H1 (cell line): ENCODE measurements around the gene CALM3. TPM values are rescaled to one million over a fixed set of nuclear protein-coding genes. Genes with fewer than 3 reads are reported as not detected.

Experiments
- CEBPB ChIP-seq: IDR thresholded peaks from 2 replicates; pipeline ENCODE4 v1.6.1; 2012; ENCODE audit warnings: low read depth, low read length
- CREB1 ChIP-seq: IDR thresholded peaks from 2 replicates; pipeline ENCODE4 v1.6.1; 2012; ENCODE audit warnings: inconsistent platforms
- CTCF ChIP-seq, 3 experiments: IDR thresholded peaks; 1 replicate in 2 of 3; 2 replicates in 1 of 3; pipeline versions ENCODE4 v1.5.1 to v1.6.1; 2011; ENCODE audit warnings: low read length in 3 of 3, mild to moderate bottlenecking in 3 of 3, inconsistent platforms in 2 of 3, low read depth in 1 of 3, moderate library complexity in 1 of 3; ENCODE audit not compliant: insufficient read depth in 1 of 3; ENCODE audit errors: control extremely low read depth in 1 of 3
- FOSL1 ChIP-seq: IDR thresholded peaks from 2 replicates; pipeline ENCODE4 v1.6.1; 2011; ENCODE audit warnings: mild to moderate bottlenecking, low read depth, low read length, moderate library complexity; ENCODE audit not compliant: insufficient read depth
- GTF2F1 ChIP-seq: IDR thresholded peaks from 2 replicates; pipeline ENCODE4 v1.6.1; 2012; ENCODE audit warnings: low read depth, low read length, improper control_type of control experiment, borderline replicate concordance
- JUN ChIP-seq: IDR thresholded peaks from 2 replicates; pipeline ENCODE4 v1.6.1; 2011; ENCODE audit warnings: low read depth, mild to moderate bottlenecking, improper control_type of control experiment, low read length
- KDM1A ChIP-seq: fragments of 200-600, 300-600 bp; sonication (generic); IDR thresholded peaks from 2 replicates; pipeline ENCODE4 v1.7.1; 2016; ENCODE audit warnings: mild to moderate bottlenecking, low read length, borderline replicate concordance
- KDM4A ChIP-seq: IDR thresholded peaks from one replicate; pipeline ENCODE4 v1.7.1; 2012; ENCODE audit warnings: low read depth, mild to moderate bottlenecking, moderate library complexity, low read length, inconsistent platforms; ENCODE audit not compliant: severe bottlenecking
- MAX ChIP-seq: IDR thresholded peaks from 2 replicates; pipeline ENCODE4 v1.6.1; 2012; ENCODE audit warnings: inconsistent platforms
- NANOG ChIP-seq: IDR thresholded peaks from 2 replicates; pipeline ENCODE4 v1.6.1; 2011; ENCODE audit warnings: low read length, low read depth, mild to moderate bottlenecking, inconsistent platforms; ENCODE audit not compliant: insufficient read depth, poor library complexity, severe bottlenecking
- POLR2A ChIP-seq, 2 experiments: IDR thresholded peaks; 1 replicate in 1 of 2; 2 replicates in 1 of 2; pipeline ENCODE4 v1.6.1; 2011; ENCODE audit warnings: low read depth in 2 of 2, low read length in 2 of 2, mild to moderate bottlenecking in 2 of 2; ENCODE audit errors: control extremely low read depth in 1 of 2
- RAD21 ChIP-seq, 2 experiments: IDR thresholded peaks in 1 of 2; conservative IDR thresholded peaks in 1 of 2; 2 replicates each; pipeline ENCODE4 v1.6.1; 2011; ENCODE audit warnings: low read depth in 2 of 2, low read length in 2 of 2, improper control_type of control experiment in 1 of 2, inconsistent platforms in 1 of 2, mild to moderate bottlenecking in 1 of 2, moderate library complexity in 1 of 2
- RBBP5 ChIP-seq: IDR thresholded peaks from 2 replicates; pipeline ENCODE4 v1.7.1; 2012; ENCODE audit warnings: low read depth, mild to moderate bottlenecking, inconsistent platforms, low read length, moderate library complexity, borderline replicate concordance
- RFX5 ChIP-seq: IDR thresholded peaks from 2 replicates; pipeline ENCODE4 v1.6.1; 2011; ENCODE audit warnings: low read depth, low read length, improper control_type of control experiment, borderline replicate concordance
- SAP30 ChIP-seq: fragments of 300-600 bp; sonication (generic); IDR thresholded peaks from 2 replicates; pipeline ENCODE4 v1.7.1; 2012; ENCODE audit warnings: low read length, moderate library complexity, mild to moderate bottlenecking, inconsistent platforms; ENCODE audit not compliant: insufficient read depth, insufficient replicate concordance
- SP1 ChIP-seq: IDR thresholded peaks from 2 replicates; pipeline ENCODE4 v1.6.1; 2011; ENCODE audit warnings: low read depth, low read length
- SP4 ChIP-seq: IDR thresholded peaks from 2 replicates; pipeline ENCODE4 v1.6.1; 2012; ENCODE audit warnings: low read length, inconsistent platforms
- SRF ChIP-seq: IDR thresholded peaks from 2 replicates; pipeline ENCODE4 v1.6.1; 2011; ENCODE audit warnings: mild to moderate bottlenecking, low read depth, low read length, moderate library complexity
- TAF1 ChIP-seq: IDR thresholded peaks from 2 replicates; pipeline ENCODE4 v1.6.1; 2011; ENCODE audit warnings: mild to moderate bottlenecking, low read depth, low read length
- USF2 ChIP-seq: IDR thresholded peaks from 2 replicates; pipeline ENCODE4 v1.6.1; 2011; ENCODE audit warnings: low read length, improper control_type of control experiment
- polyA plus RNA-seq, 7 experiments: library from polyadenylated mRNA; depleted of rRNA in 3 of 7; stranded (reverse) in 5 of 7; unstranded in 2 of 7; fragments of >200 nt in 5 of 7; fragments of 200-250 nt in 2 of 7; gene quantifications; 1 replicate in 5 of 7; 2 replicates in 1 of 7; 4 replicates in 1 of 7; pipeline versions ENCODE4 v1.2.1 to v1.2.3, GENCODE V29; 2011 to 2013; ENCODE audit warnings: missing spikeins in 2 of 7, mixed read lengths in 2 of 7
- total RNA-seq: library from RNA; stranded (reverse); fragmentation: NEBNext Ultra II Directional; extraction: Animal tissue kit (Norgen Biotek cat#: 25700); gene quantifications from 2 replicates; pipeline ENCODE4 v1.2.1, GENCODE V29; 2021

CALM3 gene
- total and polyA plus RNA-seq, 2 of the 8 experiments (the other 6 are each of a cell fraction or from before 2014, with no cell fraction given), result 315 to 326 TPM

- TF ChIP-seq FOSL1 (no peak), MAX (no peak; the same call in 1 of the 2 replicates), POLR2A (IDR thresholded peaks at IDR 0.05; ENCODE audit: control extremely low read depth in 1 of 2, low read depth in 2 of 2, low read length in 2 of 2) (peak in 1 of 2 experiments; percentile 47; a peak in 1 of 3 replicates), CREB1 (peak; percentile 56), TAF1 (no peak; the same call in none of the 2 replicates), GTF2F1 (no peak), SP4 (no peak; the same call in 1 of the 2 replicates), SAP30 (no peak), KDM1A (no peak), RFX5 (no peak), SP1 (peak; percentile 14; the same call in 1 of the 2 replicates), SRF (no peak), JUN (no peak), USF2 (no peak), RAD21 (IDR thresholded peaks at IDR 0.05 in 1 of 2, conservative IDR thresholded peaks at IDR 0.05 in 1 of 2; ENCODE audit: low read depth in 2 of 2, low read length in 2 of 2) (no peak), CEBPB (no peak), CTCF (IDR thresholded peaks at IDR 0.05; ENCODE audit: control extremely low read depth in 1 of 3, insufficient read depth in 1 of 3, low read depth in 1 of 3, low read length in 3 of 3) (no peak), RBBP5 (peak; percentile 83; the same call in 1 of the 2 replicates), KDM4A (peak; percentile 90), NANOG (peak; percentile 44)
Observed at GRCh38 chr19:46639358-46640182, 38.4 kb downstream of the CALM3 start (continued).
